Thoracic aorta (tissue), 2 donors: ENCODE data around the gene CFAP92. TPM values are rescaled to one million over a fixed set of nuclear protein-coding genes. Genes with fewer than 3 reads are reported as not detected.
"Not testable (repeated sequence)": the region's sequence is repeated elsewhere in the genome, so short reads cannot be mapped to it uniquely, and the experiment has no call there.

Experiments used
- ATAC-seq: fragments of 150-250 bp; one replicate; pipeline ENCODE4 v1.8.0; 2017; ENCODE audit warnings: low read depth; ENCODE audit not compliant: insufficient number of reproducible peaks, low FRiP score
- DNase-seq: peaks from one replicate; pipeline ENCODE4 v3.0.0-alpha.2; 2020; ENCODE audit warnings: low spot score
- H3K27ac ChIP-seq, 2 donors: fragments of 200-600 bp; sonication (generic); 1 replicate in 1 of 2; 2 replicates in 1 of 2; pipeline ENCODE4 v1.5.1; 2016; ENCODE audit warnings: mild to moderate bottlenecking in 2 of 2, moderate library complexity in 2 of 2
- H3K27me3 ChIP-seq: fragments of 200-600 bp; sonication (generic); replicated peaks from 2 replicates; pipeline ENCODE4 v1.6.0; 2016; ENCODE audit warnings: mild to moderate bottlenecking; ENCODE audit not compliant: insufficient read depth
- H3K36me3 ChIP-seq: fragments of 200-600 bp; sonication (generic); one replicate; pipeline ENCODE4 v1.5.1; 2016
- H3K4me1 ChIP-seq, 2 donors: fragments of 200-600 bp; sonication (generic); 1 replicate in 1 of 2; 2 replicates in 1 of 2; pipeline versions ENCODE4 v1.5.1 to v1.6.0; 2016; ENCODE audit warnings: low read depth in 2 of 2, mild to moderate bottlenecking in 1 of 2; ENCODE audit not compliant: control insufficient read depth in 1 of 2
- H3K4me3 ChIP-seq: fragments of 200-600 bp; sonication (generic); 2 replicates; pipeline ENCODE4 v1.5.1; 2016; ENCODE audit warnings: mild to moderate bottlenecking
- H3K9me3 ChIP-seq: fragments of 200-600 bp; sonication (generic); 2 replicates; pipeline ENCODE4 v1.5.1; 2016
- CTCF ChIP-seq: fragments of 200-600 bp; sonication (generic); IDR thresholded peaks from one replicate; pipeline ENCODE4 v1.5.1; 2019; ENCODE audit warnings: antibody characterized with exemption
- total RNA-seq, 2 donors: library from RNA; depleted of rRNA; stranded (reverse); fragments of >200 nt; gene quantifications; one replicate each; pipeline versions ENCODE4 v1.1.0 to v1.2.3, GENCODE V29; 2016

The CFAP92 gene
- total RNA-seq, 2 donors from 2014 or later, result 0.68 TPM; not detected in 1

DNA sequence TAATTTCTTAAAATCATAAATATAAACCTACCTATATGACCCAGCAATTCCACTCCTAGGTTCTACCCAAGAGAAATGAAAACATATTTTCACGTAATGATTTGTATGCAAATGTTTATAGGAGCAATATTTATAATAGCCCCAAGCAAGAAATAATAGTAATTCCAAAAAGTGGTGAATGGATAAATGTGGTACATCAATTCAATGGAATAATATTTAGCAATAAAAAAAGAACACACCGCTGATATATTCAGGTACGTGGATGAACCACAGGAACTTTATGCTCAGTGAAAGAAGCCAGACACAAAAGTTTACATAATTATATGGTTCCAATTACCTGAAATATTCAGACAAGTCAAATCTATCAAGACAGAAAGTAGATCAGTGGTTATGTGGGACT, 64.5 kb downstream of the CFAP92 start:
- TF ChIP-seq CTCF, result no peak
- ATAC-seq (no peak), DNase-seq (no peak)
- Histone ChIP-seq H3K4me1 (no peaks in the 10 kb centered on the region), H3K9me3 (no peaks in the 10 kb centered on the region), H3K27me3 (no peaks in the 10 kb centered on the region), H3K36me3 (no peaks in the 10 kb centered on the region), H3K27ac (no peak overlapping the region), H3K4me3 (no peak overlapping the region)

DNA sequence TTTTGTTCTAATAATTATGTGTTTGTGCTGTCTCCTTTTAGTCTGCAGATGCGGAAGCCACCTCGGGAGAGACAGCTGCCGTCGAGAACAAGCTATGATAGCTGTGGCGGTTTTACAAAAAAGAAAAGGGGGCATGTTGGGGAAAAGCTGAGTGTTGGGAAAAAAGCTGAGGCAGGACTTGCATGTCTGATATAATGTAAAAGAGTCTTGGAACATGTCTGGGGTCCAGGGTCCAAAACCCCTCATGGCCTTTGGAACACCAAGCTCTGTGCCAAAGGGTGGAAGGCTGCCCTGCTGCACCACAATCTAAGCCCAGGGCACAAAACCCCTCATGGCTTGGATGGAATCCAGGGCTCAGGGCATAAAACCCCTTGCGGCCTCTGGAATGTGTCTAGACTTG, 69.9 kb downstream of the CFAP92 start:
- not testable (repeated sequence) for H3K4me3 ChIP-seq, H3K36me3 ChIP-seq, DNase-seq, H3K4me1 ChIP-seq, H3K9me3 ChIP-seq, H3K27ac ChIP-seq, ATAC-seq, H3K27me3 ChIP-seq

- no peak for TF ChIP-seq CTCF
- no peaks in the 10 kb centered on the region for H3K4me1 ChIP-seq
Observed at GRCh38 chr3:128923576-128923975, 70.3 kb downstream of the CFAP92 start.

DNA sequence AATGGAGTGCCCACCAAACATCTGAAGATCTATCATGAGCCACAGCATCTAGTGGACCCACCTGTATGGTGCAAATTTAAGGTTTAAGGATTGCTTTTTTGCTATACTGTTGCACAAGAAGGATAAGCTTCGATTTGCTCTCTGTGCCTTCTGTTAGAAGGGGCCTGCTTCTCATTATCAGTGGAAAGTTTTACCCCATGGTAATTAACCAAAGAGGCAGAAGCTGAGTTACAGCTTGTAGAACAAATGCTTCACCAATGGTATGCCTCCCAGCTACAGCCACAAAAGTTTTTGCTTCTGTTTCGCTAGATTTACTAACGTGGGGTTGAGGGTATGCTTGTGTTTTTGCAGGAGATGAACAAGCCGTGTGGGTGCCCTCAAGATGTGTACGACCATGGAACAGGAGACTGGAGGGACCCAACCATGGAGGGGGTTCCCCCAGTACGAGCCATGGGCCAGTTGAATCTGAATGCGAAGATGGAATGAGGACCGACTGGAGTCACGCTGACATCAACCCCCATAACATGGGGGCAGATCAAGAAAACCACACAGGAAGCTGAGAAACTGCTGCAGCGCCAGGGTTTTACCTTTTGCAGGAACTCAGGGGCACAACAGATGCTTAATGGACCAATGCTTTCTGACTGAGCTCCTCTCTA, 70.9 kb downstream of the CFAP92 start:
- no peaks in the 10 kb centered on the region for H3K36me3 ChIP-seq
- no peak overlapping the region for H3K27ac ChIP-seq
- ATAC-seq (no peak), DNase-seq (no peak)
- H3K4me1 ChIP-seq, result no peaks in the 10 kb centered on the region
- no peak overlapping the region for H3K4me3 ChIP-seq
- H3K27me3 ChIP-seq, result no peaks in the 10 kb centered on the region
- peaks cover 2% of the 10 kb centered on the region for H3K9me3 ChIP-seq
- TF ChIP-seq CTCF, result no peak

More at GRCh38 chr3:128923576-128923975, 70.3 kb downstream of the CFAP92 start:
- DNase-seq, result no peak
- Histone ChIP-seq H3K9me3 (peaks cover 2% of the 10 kb centered on the region), H3K27ac (no peak overlapping the region), H3K4me3 (no peak overlapping the region), H3K27me3 (no peaks in the 10 kb centered on the region), H3K36me3 (no peaks in the 10 kb centered on the region)
- ATAC-seq, result no peak

DNA sequence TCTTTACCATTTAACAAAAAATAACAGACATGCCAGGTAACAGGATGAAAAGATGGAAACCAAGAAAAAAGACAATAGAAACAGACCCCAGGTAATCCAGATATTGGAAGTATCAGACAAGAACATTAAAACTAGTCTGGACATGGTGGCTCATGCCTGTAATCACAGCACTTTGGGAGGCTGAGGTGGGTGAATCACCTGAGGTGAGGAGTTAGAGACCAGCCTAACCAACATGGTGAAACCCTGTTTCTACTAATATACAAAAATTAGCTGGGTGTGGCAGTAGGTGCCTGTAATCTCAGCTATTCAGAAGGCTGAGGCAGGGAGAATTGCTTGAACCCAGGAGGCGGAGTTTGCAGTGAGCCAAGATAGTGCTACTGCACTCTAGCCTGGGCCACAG, 73.9 kb downstream of the CFAP92 start:
- Histone ChIP-seq H3K27ac (no peak overlapping the region), H3K27me3 (no peaks in the 10 kb centered on the region), H3K9me3 (peaks cover 2% of the 10 kb centered on the region), H3K36me3 (peaks cover 4% of the 10 kb centered on the region), H3K4me3 (no peak overlapping the region), H3K4me1 (no peaks in the 10 kb centered on the region)
- DNase-seq (no peak), ATAC-seq (no peak)
- TF ChIP-seq CTCF, result no peak

- no peak for DNase-seq
- Histone ChIP-seq H3K4me1 (no peaks in the 10 kb centered on the region), H3K27me3 (no peaks in the 10 kb centered on the region), H3K4me3 (no peak overlapping the region), H3K9me3 (peaks cover 2% of the 10 kb centered on the region), H3K36me3 (peaks cover 29% of the 10 kb centered on the region), H3K27ac (no peak overlapping the region)
- ATAC-seq, result no peak
- TF ChIP-seq CTCF, result no peak
Observed at GRCh38 chr3:128917291-128917690, 76.6 kb downstream of the CFAP92 start.
